Stimulated activated CD4-positive, alpha-beta T cell treated with anti-CD3 and anti-CD28 coated beads, Interleukin-4, amount 100 ng/mL, for 1 hour (primary cell): ENCODE measurements around the gene NOTCH3.

ENCODE experiments used
- DNase-seq: peaks from one replicate; pipeline ENCODE4 v3.0.0-alpha.2; 2020

Gene NOTCH3

DNA sequence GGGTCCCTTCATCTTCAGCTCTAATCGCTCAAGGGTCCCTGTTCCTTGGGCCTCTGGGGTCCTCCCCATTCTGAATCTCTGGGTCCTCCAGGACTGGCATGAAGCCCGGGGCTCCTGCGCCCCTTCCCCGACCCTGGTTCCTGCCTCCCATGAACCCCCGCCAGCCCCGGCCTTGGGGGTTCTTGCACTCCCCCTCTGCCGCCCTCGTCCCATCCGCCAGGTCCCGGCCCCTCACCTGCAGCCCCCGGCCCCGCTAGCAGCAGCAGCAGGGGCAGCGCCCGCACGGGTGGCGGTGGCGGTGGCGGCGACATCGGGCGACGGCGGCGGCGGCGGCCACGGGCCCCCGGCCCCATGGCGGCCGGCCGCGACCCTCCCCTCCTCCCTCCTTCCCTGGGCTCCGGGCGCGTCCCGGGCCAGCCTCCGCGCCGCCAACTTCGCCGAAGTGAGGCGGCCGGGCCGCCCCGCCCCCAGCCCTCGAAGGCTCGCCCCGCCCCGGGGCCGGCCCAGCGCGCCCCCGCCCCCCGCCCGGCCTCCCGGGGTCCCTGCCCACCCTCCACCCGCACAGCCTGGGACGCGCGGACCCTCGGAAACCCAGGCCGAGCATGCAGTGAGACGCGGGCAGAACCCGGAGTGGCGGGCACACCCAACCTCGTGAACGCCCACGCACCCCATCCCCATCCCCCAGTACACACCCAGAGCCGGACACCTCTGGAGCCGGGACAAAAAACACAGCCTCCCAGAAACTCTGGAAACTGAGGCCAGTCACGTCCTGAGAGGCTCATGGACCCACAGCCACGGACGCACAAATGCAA lies at the start of gene NOTCH3:
Gene NOTCH3 (minus strand): TSS at position 443 of the 812 bp plus-strand sequence. CDS start 90 bp downstream, at position 353.
- no peak for DNase-seq

DNA sequence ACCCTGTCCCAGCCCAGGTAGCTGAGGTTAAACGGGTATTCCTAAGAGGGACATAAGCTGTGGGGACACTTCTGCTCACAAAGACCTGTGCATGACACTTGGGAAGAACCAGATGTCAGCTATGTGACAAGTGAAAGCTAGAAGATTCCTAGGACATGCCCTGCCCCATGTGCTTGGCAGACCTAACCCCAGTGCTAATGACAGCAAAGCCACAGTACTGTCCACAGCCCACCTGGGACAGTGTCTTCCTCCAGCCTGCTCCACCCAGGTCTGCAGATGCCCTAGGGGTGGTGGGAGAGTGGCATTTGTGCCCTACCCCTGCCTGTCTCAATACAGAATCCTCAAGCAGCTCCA lies 49.8 kb upstream of the NOTCH3 start:
- no peak for DNase-seq

DNA sequence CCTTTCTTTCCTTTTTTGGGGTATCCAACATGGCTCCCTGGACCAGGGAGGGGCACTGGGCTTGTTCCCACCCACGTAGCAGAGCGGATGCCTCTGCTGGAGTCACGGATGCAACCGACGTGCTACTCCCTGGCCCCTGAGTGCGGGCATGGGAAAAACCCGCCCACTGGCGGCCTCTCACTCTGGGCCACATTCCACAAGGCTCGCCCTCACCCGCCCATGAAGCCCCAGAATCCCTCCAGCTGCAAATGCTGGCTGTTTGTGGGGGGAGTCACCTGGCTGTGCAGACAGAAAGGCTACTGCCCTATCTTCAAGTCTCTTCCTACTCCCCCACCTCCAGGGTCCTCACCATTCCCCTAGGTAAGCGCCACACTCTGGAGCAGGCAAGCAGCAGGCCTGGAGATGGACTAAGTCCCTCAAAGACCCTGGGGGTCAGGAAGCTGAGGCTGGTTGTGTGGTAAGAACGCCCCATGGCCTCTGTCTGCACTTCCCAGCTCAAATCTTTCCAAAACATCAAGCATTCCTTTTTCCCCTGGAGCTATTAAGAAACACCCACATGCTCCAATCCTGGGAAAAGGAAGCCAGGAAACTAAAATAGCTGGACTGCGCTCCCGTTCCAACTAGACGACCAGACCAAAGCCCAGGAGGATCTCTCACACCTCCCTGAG lies 49.3 kb upstream of the NOTCH3 start:
- no peak for DNase-seq

DNA sequence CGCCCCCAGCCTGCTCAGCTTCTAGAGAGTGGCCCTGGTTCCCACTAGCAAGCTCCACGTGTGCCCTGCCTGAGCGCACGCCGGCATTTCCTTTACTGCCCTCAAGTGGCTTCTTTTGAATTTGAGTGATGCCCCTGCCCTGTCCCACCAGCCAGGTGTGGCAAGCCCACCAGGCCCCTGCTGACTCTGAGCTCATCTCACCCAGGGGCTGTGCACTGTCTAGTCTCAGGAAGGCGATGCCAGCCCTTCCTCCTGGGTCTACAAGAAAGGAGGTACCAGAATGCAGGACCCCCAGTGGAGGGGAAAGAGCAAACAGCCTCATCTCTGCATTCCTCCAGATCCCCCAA lies 48.7 kb upstream of the NOTCH3 start:
- no peak for DNase-seq

DNA sequence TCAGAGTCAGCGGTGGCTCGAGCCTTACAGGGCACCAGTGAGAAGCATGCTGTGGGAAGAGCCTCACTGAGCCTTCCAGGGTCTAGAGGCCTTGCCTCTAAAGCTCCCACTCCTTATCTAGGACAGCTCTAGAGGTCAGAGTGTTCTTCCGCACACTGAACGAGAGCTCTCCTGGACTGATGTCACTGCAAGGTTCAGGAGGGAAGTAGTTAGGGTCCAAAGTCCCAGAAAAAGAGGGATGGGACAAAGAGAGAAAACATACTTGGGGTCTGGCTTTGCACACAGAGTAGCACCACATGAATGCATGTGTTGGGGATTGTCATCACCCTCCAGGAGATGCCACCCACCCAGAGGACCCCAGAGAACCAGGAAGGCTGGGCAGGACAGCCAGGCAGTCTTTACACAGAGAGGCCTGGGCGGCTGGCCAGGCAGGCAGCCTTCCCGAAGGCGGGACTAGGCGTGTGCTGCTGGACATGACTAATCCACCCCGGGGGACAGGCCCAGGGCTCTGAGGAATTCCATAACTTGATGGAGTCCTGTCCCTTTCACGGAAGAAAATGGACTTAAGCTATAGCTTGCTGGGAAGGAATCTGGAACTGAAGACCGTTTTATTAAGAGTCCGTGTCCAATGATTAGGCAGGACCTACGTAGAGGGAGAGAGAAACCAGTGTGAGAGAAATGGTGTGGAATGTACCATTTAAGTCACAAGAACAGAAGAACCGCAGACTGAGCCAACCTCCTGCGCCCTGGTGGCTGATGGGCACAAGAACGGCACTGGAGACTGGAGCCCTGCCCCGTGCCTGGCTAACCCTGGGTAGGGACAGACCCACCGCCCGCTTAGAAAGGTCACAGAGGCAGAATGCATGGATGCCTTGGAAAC lies 48.1 kb upstream of the NOTCH3 start:
- DNase-seq = no peak

DNA sequence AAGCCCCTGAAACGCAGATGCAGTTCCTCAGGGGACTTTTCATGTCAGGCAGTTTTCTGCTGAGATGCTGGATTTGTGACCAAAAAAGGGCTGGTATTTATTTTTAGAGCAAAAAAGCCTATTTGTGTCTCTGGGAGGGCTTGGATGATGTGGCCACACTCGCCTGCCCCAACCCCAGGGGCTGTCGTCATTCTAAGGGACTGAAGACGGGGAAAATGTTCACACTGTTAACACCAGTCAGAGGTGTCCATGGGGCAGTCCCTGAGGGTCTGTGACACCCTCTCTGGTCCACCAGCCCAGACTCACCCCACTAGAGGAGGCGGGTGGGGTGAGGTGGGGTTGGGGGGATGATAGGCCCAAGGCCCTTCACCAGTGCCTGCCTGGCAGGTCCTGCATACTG lies 47.3 kb upstream of the NOTCH3 start:
- no peak for DNase-seq

DNA sequence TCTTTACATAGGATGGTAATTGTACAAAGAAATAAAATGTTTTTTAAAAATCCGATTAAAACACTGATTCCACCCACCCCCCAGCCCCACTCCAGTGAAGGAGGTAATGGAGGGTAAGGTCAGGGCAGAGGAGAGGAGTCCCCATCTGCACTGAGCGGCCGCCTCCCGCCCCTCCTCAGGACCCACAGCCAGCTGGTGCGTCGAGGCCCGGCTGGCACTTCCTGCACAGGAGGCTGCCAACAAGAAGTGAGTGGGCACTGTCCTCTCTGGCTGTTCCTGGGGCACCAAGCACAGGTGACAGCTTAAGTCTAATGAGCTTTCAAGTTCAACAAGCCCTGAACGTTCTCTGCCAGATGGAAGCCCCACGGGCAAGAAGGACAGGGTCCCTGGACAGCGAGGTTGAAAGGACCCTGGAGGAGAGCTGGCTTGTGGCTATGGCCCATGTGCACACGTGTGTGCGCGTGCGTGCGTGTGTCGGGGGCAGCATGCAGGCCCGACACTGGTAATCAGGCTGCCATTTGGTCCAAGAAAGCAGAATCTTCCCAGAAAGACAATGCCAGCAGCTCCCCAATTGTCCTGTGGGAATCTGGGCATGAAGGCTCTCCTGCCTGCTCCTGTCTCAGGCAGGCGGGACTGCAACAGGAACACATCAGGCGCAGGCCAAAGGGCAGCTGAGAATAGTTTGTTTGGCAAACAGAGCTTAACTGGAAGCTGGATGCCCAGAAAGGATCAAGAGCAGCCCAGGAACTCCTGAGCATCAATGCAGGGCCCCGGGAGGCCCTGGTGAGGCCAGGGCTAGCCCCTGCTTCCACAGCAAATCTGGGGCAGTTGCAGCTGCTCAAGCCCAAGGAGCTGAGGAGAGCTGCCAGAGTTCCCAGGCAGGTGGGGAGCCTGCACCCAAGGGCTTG lies 46.6 kb upstream of the NOTCH3 start:
- DNase-seq = no peak

DNA sequence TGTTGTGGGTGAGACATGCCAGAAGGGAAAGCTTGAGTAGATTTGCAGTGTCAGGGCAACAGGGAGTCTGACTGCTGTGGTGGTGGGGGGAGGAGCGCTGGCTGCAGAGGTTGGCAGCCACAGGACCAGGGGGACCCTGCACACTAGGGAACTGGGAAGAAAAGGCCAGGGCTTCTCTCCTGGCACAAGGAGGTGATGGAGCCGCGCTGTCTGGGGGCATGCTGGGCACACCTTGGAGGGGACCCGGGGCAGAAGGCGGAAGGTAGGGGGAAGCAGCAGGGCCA lies 45.3 kb upstream of the NOTCH3 start:
- DNase-seq = no peak

DNA sequence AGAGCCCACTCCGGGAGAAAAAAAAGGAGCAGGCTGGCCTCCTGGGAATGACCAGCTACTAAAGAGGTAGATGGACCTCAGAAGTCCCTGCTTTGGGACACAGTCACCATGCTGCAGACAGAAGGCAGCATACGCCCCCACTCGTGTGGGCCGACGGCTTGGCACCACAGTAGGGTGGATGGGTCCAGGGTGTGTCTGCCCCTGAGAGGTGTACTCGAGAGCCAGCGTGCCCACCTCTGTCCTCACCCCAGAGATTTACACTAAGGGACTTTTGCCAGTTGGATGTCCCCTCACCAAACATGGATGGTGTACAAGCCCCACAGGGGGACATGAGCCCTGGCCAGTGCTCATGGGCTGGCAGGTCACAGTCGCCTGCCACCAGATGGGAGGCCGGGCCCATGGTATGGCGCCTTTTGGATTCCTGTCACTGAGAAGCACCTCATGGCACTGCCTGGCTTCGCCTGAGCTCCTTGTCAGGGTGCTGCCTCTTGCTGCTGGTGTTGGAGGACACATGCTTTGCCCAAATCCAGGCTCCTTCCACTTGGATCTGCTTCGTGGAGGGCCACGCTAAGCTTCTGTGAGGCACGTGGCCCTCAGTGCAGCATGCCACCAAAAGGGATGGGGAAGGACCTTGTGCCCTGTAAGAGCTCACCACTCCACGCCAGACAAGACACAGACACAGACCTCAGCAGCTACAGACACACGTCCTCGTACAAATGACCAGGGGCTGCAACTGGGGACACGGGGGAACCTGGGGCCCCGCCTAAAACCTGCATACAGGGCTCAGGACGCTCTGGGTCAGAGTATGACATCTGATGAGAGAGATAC lies 44.8 kb upstream of the NOTCH3 start:
- no peak for DNase-seq

DNA sequence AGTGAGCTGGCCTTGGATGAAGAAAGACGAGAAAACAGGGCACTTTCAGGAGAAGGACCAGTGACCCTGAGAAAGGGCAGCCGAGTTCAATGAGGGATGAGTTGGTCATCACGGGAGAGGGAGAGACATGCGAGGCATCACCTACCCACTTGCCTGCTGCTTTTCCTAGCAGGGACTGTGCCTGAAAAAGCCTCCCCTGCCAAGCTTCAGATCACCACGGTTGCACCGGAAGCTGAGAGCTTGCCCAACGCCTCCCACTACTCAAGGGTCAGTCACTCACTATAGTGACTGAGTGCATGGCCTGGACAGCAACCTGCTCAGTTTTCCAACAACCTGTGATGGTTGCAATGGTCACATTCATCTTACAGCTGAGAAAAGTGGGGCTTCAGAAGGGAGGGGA lies 44.0 kb upstream of the NOTCH3 start:
- DNase-seq = no peak

DNA sequence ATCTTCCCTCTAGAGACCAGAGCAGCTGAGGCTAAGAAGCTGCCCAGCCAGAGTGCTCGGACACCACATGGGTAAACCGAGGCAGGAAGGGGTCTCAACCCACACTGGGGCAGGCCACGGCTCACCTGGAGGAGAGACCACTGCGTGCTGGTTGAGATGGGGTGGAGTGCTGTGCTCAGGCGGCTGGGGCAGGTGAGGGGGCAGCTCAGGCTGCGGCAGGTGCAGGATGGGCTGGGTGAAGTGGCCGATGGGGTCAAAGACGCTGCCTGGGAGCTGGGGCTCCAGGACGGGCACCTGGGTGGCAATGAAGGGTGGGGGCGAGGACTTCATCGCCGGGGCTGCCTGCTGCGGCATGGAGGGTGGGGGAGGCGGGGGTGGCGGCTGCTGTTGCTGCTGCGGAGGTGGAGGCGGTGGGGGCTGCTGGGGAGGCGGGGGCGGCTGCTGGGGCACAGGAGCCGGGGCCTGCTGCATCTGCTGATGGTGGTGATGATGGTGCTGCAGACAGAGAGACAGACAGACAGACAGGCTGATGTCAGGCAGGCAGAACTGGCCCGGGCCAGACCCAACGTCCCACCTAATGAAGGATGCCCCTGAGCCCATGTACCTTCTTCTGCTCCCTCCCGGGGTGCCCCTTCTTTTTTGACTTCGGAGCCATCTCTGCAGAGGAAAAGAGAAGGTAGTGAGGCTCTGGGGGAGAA lies 43.5 kb upstream of the NOTCH3 start:
- no peak for DNase-seq

DNA sequence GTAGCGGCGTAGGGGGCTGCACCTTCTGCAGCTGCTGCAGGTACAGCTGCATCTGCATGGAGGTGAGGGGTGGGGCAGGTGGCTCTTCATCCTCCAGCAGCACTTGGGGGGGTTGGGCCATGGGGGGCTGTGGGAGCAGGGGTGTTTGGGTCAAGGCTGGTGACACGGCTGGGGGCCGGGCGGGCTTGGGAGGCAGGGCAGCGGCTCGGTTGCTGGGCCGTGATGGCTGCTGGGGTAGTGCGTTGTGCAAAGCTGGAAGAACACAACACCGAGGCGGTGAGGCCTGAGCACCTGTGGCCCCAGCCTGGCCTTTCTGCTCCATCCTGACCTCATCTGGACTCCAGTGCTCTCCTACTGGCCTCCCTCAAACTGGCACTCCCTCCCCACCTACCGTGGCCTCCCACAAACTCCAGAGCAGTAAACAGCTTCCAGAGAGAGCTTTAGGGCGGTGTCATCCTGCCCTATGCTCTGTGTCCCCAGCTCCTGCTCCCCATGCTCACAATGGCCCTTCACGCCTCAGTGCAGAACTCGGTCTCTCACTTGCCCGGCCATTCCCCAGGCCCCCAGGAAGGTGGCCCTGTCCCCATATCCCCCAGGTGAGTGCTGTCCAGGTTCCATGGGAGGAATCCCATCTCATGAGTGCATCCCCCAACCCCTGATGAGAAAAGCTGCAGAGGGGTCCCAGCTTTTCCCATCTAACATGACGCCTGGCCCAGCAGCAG lies 42.6 kb upstream of the NOTCH3 start:
- DNase-seq = no peak

DNA sequence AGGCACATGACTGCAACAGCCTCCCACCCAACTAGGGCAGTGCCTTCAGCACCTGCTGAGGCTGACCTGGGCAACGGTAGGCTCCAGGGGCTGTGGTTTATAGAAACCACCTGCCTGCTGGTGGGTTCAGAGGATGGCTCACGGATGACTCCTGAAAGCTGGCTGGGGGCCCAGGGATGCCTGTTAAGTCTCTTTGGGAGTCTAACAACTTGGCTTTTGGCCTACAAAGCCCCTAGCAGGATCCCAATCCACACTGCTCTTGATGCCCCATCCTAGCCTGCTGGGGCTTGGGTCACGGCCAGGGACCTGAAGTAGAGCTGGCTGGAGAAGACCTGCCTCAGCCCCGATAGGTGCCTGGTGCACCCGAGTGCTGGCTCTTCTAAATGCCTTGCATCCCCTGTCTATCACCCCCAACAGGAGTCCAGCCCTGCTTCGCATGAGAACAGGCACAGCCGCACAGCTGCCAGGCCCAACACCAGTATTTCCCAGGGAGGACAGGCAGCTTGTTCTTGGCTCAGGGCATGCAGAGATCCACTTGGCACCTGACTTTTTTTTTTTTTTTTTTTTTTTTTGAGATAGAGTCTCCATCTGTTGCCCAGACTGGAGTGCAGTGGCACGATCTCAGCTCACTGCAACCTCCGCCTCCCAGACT lies 40.6 kb upstream of the NOTCH3 start:
- no peak for DNase-seq

DNA sequence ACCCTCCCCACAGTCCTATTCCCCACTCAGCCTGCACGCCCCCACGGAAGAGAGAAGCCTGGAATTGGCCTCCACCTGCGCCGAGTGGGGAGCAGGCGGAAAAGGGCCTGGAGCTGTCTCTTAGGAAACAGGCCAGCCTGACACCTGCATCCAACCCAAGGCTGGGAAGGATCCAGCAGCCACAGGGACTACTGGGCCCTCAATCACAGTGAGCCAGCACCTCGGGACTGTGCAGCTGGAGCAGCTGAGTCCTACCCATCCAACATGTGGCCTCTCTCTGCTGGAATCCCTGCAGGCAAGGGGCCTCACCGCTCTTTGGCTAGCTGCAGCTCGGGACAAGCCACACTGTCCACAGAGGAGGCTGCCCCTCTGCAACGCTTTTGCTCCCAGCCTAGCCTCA lies 39.7 kb upstream of the NOTCH3 start:
- no peak for DNase-seq

DNA sequence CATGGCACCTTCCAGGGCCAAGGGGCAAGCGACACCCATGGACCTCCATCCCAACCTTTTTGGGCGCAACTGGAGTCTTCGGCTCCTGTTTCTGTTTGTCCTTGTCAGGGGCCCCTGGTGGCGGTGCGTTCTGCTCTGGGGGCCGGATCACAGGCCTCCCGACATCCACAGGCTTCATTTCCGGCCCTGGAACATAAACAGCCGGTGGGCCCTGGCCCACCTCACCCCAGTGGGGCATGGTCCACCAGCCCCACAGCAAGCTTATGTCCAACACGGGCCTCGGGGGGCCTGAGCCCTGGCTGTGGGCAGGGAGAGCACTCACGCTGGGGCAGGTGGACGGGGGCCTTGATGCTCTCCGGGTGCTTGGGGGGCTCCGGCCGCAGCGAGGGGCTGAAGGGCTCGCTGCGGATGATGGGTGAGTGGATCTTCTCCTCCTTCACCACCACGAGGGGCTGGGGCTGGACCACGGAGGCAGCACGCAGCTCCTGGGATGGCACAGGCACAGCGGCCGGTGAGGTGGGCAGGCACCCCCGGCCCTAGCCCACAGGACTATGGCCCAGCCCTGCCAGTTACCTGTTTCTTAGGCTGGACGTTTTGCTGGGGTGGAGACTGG lies 38.6 kb upstream of the NOTCH3 start:
- no peak for DNase-seq

DNA sequence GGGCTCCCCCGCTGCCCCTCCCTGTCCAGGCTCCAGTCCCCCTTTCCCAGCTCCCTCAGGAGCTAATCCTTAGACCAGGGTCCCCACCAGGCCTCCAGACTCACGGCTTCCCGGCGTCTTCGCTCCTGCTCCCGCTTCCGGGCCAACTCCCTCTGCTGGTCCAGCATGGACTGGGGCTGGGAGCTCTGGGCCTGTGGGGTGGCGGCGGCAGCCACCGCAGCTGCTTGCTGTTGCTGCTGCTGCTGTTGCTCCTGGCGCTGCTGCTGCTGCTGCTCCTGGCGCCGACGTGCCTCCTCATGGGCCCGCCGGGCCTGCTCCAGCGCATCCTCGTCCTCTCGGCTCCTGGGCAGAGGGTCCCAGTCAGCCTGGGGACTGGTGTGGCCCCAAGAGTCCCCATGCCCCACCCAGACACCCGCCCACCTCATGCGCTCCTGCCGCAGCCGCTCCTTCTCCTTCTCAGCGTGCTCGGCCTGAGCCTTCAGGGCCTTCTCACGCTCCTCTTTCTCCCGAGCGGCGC lies 37.9 kb upstream of the NOTCH3 start:
- DNase-seq = no peak

DNA sequence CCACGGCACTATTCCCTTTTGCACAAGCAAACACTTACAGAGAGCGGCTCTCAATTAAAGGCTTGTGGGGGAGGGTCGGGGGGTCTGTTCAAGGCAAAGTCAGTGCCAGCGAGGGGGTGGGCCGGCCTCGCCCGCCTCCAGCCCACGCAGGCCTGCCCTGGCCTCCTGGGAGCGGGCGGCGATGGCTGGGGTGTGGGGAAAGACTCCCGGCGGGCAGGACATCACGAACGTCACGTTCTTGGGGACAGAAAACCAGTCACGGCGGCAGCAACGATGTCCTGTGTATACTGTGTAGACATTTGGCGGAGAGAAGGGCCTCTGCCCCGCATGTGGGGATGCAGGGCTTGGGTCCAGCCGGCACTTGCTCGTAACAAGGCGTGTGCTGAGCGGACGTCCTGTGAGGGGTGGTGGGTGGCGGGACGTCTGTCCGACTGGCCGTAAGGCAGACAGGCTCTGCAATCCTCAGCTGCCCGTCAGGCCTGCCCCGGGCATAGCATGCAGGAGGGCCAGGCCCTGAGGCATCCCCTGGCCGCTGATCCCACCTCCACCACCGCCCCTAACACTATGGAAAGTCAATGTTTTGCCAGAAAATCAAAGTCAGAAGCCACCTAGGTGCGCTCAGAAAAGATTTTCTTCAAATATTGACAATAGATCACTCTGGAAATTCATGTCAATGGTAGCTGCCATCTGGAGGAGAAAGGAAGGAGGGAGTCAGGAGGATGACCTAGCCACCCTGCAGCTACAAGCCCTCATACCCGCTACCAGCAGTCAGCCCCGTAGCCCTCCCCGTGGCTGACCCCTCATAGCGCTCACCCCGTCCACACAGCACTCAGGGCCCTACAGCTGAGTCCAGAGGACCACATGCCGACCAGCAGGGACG lies 37.2 kb upstream of the NOTCH3 start:
- no peak for DNase-seq

DNA sequence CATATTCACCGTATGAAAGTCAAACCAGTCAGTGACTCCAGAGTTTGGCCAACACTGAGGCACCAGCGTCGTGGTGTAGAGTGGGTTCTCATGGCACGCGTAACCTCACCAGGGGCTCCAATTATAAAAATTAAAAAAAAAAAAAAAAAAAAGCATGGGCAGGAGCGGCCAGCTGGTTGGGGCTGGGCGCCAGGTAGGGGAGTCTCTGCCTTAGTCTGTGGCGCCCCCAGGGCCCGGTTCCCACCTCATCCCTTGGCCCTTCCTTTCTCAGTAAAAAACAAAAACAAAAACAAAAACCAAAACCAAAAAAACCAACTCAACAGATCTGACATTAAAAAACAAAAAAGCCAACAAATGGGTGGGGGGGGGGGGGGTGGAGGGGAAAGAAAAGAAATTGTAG lies 36.1 kb upstream of the NOTCH3 start:
- DNase-seq = no peak
